Measurements from ENCODE around the gene GOLGA1. TPM values are rescaled to one million over a fixed set of nuclear protein-coding genes. Genes with fewer than 3 reads are reported as not detected.
"Not testable (repeated sequence)": the region's sequence is repeated elsewhere in the genome, so short reads cannot be mapped to it uniquely, and the experiment has no call there.

The GOLGA1 gene
- total RNA-seq, 1 experiment from 2014 or later: 18.9 TPM

DNA sequence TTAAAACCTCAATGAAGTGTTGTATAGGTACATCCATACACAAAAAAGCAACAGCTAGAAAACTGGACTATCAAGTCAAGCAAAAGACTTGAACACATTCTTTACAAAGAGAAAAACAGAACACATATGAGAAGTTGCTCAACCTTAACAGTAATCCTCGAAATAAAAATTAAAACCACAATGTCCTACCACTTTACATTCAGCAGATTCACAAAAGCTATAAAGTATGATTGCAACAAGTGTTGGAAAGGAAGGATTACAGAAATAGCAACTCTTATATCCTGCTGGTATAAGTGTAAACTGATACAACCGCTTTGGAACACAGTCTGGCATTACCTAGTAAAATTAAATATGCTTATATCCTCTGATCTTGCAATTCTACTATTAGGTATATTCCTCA is 28.5 kb upstream of the GOLGA1 start:
- peaks cover 11% of the 10 kb centered on the region for H3K36me3 Mint-ChIP-seq (ENCODE audit: insufficient read depth, unreplicated experiment)
- CTCF ChIA-PET: no interaction called here
- no peak for DNase-seq
- Histone ChIP-seq H3K4me1 (no peaks in the 10 kb centered on the region), H3K4me3 (ENCODE audit: low read depth, low read length) (no peak overlapping the region), H3K9me3 (no peaks in the 10 kb centered on the region), H3K36me3 (ENCODE audit: control insufficient read depth, insufficient read depth, low read length) (no peaks in the 10 kb centered on the region), H3K27me3 (replicated peaks; ENCODE audit: control insufficient read depth, insufficient read depth, low read length) (no peaks in the 10 kb centered on the region)
- no peaks in the 10 kb centered on the region for H3K4me1 Mint-ChIP-seq (ENCODE audit: low read depth, unreplicated experiment)
- no TSS peak for BruUV-seq (replicated peaks)
- no peaks in the 10 kb centered on the region for H3K9me3 Mint-ChIP-seq (ENCODE audit: unreplicated experiment)
- no peaks in the 10 kb centered on the region for H3K27me3 Mint-ChIP-seq (ENCODE audit: insufficient read depth, unreplicated experiment)
- POLR2A ChIA-PET: no interaction called here
- H3K27ac Mint-ChIP-seq (ENCODE audit: unreplicated experiment): no peak overlapping the region
- TF ChIP-seq, protein P1, sequence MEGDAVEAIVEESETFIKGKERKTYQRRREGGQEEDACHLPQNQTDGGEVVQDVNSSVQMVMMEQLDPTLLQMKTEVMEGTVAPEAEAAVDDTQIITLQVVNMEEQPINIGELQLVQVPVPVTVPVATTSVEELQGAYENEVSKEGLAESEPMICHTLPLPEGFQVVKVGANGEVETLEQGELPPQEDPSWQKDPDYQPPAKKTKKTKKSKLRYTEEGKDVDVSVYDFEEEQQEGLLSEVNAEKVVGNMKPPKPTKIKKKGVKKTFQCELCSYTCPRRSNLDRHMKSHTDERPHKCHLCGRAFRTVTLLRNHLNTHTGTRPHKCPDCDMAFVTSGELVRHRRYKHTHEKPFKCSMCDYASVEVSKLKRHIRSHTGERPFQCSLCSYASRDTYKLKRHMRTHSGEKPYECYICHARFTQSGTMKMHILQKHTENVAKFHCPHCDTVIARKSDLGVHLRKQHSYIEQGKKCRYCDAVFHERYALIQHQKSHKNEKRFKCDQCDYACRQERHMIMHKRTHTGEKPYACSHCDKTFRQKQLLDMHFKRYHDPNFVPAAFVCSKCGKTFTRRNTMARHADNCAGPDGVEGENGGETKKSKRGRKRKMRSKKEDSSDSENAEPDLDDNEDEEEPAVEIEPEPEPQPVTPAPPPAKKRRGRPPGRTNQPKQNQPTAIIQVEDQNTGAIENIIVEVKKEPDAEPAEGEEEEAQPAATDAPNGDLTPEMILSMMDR (IDR thresholded peaks at IDR 0.05; ENCODE audit: insufficient read depth in 1 of 2, low read depth in 1 of 2, low read length in 1 of 2, severe bottlenecking in 1 of 2, unreplicated experiment in 1 of 2): no peak
- intact Hi-C loops (cut with micrococcal nuclease; ENCODE audit: unreplicated experiment): no loop called here
- no peak overlapping the region for H3K4me3 Mint-ChIP-seq (ENCODE audit: unreplicated experiment)

GRCh38 chr9:124968238-124968637 is 27.4 kb upstream of the GOLGA1 start:
- no peaks in the 10 kb centered on the region for H3K4me1 Mint-ChIP-seq (ENCODE audit: low read depth, unreplicated experiment)
- CTCF ChIA-PET: no interaction called here
- H3K4me3 ChIP-seq (ENCODE audit: low read depth, low read length): no peak overlapping the region
- TF ChIP-seq, protein P1 (IDR thresholded peaks at IDR 0.05; ENCODE audit: insufficient read depth in 1 of 2, low read depth in 1 of 2, low read length in 1 of 2, severe bottlenecking in 1 of 2, unreplicated experiment in 1 of 2): no peak
- no peaks in the 10 kb centered on the region for H3K27me3 Mint-ChIP-seq (ENCODE audit: insufficient read depth, unreplicated experiment)
- BruUV-seq (replicated peaks): no TSS peak
- H3K4me3 Mint-ChIP-seq (ENCODE audit: unreplicated experiment): no peak overlapping the region
- no peak for DNase-seq
- no peaks in the 10 kb centered on the region for H3K4me1 ChIP-seq
- no peaks in the 10 kb centered on the region for H3K27me3 ChIP-seq (replicated peaks; ENCODE audit: control insufficient read depth, insufficient read depth, low read length)
- H3K36me3 Mint-ChIP-seq (ENCODE audit: insufficient read depth, unreplicated experiment): peaks cover 11% of the 10 kb centered on the region
- POLR2A ChIA-PET: no interaction called here
- intact Hi-C loops (cut with micrococcal nuclease; ENCODE audit: unreplicated experiment): no loop called here
- no peaks in the 10 kb centered on the region for H3K9me3 Mint-ChIP-seq (ENCODE audit: unreplicated experiment)
- H3K9me3 ChIP-seq: no peaks in the 10 kb centered on the region
- no peaks in the 10 kb centered on the region for H3K36me3 ChIP-seq (ENCODE audit: control insufficient read depth, insufficient read depth, low read length)
- H3K27ac Mint-ChIP-seq (ENCODE audit: unreplicated experiment): no peak overlapping the region

DNA sequence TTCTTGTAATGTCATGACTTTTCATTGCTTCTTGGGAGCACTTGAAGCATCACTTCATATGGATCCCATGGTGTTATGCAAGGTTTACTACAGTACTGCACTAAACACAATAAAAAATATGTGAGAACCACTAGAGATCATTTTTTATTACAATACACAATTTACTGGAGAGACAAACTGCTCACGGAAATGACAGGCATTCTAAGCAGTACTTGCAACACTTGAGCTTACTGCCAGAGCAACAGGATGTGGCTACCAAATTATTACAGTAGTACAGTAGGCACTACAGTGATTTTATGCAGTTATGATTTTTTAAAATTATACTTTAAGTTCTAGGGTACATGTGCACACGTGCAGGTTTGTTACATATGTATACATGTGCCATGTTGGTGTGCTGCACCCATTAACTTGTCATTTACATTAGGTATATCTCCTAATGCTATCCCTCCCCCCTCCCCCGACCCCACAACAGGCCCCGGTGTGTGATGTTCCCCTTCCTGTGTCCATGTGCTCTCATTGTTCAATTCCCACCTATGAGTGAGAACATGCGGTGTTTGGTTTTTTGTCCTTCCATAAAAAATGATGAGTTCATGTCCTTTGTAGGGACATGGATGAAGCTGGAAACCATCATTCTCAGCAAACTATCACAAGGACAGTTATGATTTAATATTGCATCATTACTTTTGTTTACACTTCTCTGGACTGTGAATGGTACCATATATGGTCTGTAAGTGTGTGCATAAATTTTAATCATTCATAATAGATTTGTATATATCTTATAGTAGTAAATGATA is 25.1 kb upstream of the GOLGA1 start:
- H3K4me1 ChIP-seq; H3K4me1 Mint-ChIP-seq (ENCODE audit: low read depth, unreplicated experiment); DNase-seq; intact Hi-C loops (cut with micrococcal nuclease; ENCODE audit: unreplicated experiment); POLR2A ChIA-PET; H3K36me3 ChIP-seq (ENCODE audit: control insufficient read depth, insufficient read depth, low read length); H3K36me3 Mint-ChIP-seq (ENCODE audit: insufficient read depth, unreplicated experiment); H3K27me3 ChIP-seq (replicated peaks; ENCODE audit: control insufficient read depth, insufficient read depth, low read length); H3K4me3 ChIP-seq (ENCODE audit: low read depth, low read length); BruUV-seq (replicated peaks); CTCF ChIA-PET; H3K27me3 Mint-ChIP-seq (ENCODE audit: insufficient read depth, unreplicated experiment); H3K9me3 Mint-ChIP-seq (ENCODE audit: unreplicated experiment); H3K4me3 Mint-ChIP-seq (ENCODE audit: unreplicated experiment); H3K27ac Mint-ChIP-seq (ENCODE audit: unreplicated experiment); H3K9me3 ChIP-seq: not testable (repeated sequence)

Measured in Caco-2 (cell line).